Left lung (tissue), 10 donors: ENCODE measurements around the gene WDFY2. TPM values are rescaled to one million over a fixed set of nuclear protein-coding genes. Genes with fewer than 3 reads are reported as not detected.

Experiments used
- ATAC-seq: fragments of 200-7000 bp; cut with Tn5 transposase; one replicate; pipeline ENCODE4 v1.9.1; 2020; ENCODE audit warnings: moderate library complexity
- DNase-seq, 4 donors: peaks; one replicate each; pipeline ENCODE4 v3.0.0-alpha.2; 2013 to 2020
- H3K27ac ChIP-seq, 2 donors: fragments of 200-600 bp; sonication (generic) in 1 of 2; one replicate each; pipeline versions ENCODE4 v1.5.0 to v1.8.0; 2020 to 2021
- H3K27me3 ChIP-seq, 2 donors: fragments of 200-600 bp; sonication (generic) in 1 of 2; one replicate each; pipeline versions ENCODE4 v1.5.0 to v1.8.0; 2020 to 2021
- H3K36me3 ChIP-seq, 2 donors: fragments of 200-600 bp; sonication (generic) in 1 of 2; one replicate each; pipeline versions ENCODE4 v1.5.0 to v1.8.0; 2020 to 2021
- H3K4me1 ChIP-seq, 2 donors: fragments of 200-600 bp; one replicate each; pipeline ENCODE4 v1.8.0; 2021
- H3K4me3 ChIP-seq, 2 donors: fragments of 200-600 bp; sonication (generic) in 1 of 2; one replicate each; pipeline versions ENCODE4 v1.5.0 to v1.8.0; 2020 to 2021; ENCODE audit warnings: mild to moderate bottlenecking in 1 of 2
- H3K9me3 ChIP-seq, 2 donors: fragments of 200-600 bp; sonication (generic) in 1 of 2; one replicate each; pipeline versions ENCODE4 v1.5.0 to v1.8.0; 2020 to 2021
- intact Hi-C, 2 donors: fragments of 100-400 bp; cut with DNase I; formaldehyde crosslinking; loops; one replicate each; pipeline versions ENCODE4 v1.11.2 to v1.14.2; 2022
- polyA plus RNA-seq, 6 donors: library from polyadenylated mRNA; unstranded; fragments of 120-200 nt; gene quantifications; one replicate each; pipeline ENCODE4 v1.2.1, GENCODE V29; 2013; ENCODE audit not compliant: insufficient read length in 6 of 6
- total RNA-seq, 2 donors: library from RNA; stranded (reverse); fragmentation: NEBNext Ultra II Directional; extraction: Animal tissue kit (Norgen Biotek cat#: 25700); gene quantifications; one replicate each; pipeline ENCODE4 v1.2.1, GENCODE V29; 2021
- TF ChIP-seq, protein P1 (sequence below), 2 donors: fragments of 200-600 bp; sonication (generic) in 1 of 2; IDR thresholded peaks; one replicate each; pipeline versions ENCODE4 v1.5.0 to v1.8.0; 2021; ENCODE audit warnings: antibody characterized with exemption in 2 of 2
- donor health status: DM: no; HTN: yes; CAD: no.
- donor health status: DM: no; HTN: no; CAD: no.

The WDFY2 gene
- total and polyA plus RNA-seq, 8 donors, result 9.7 to 33.3 (median 22.1) TPM

- Histone ChIP-seq H3K4me3 (no peak overlapping the region), H3K4me1 (peaks cover 9 to 11% of the 10 kb centered on the region in 2 donors), H3K27me3 (no peaks in the 10 kb centered on the region), H3K36me3 (no peaks in the 10 kb centered on the region), H3K27ac (no peak overlapping the region), H3K9me3 (no peaks in the 10 kb centered on the region)
- ATAC-seq (peak; percentile 31), DNase-seq (no peak)
- TF ChIP-seq, protein P1, sequence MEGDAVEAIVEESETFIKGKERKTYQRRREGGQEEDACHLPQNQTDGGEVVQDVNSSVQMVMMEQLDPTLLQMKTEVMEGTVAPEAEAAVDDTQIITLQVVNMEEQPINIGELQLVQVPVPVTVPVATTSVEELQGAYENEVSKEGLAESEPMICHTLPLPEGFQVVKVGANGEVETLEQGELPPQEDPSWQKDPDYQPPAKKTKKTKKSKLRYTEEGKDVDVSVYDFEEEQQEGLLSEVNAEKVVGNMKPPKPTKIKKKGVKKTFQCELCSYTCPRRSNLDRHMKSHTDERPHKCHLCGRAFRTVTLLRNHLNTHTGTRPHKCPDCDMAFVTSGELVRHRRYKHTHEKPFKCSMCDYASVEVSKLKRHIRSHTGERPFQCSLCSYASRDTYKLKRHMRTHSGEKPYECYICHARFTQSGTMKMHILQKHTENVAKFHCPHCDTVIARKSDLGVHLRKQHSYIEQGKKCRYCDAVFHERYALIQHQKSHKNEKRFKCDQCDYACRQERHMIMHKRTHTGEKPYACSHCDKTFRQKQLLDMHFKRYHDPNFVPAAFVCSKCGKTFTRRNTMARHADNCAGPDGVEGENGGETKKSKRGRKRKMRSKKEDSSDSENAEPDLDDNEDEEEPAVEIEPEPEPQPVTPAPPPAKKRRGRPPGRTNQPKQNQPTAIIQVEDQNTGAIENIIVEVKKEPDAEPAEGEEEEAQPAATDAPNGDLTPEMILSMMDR (IDR thresholded peaks at IDR 0.05), result no peak
- intact Hi-C loops, result no loop called here
These were observed 88.9 kb downstream of the WDFY2 start for GRCh38 chr13:51673165-51673564.

DNA sequence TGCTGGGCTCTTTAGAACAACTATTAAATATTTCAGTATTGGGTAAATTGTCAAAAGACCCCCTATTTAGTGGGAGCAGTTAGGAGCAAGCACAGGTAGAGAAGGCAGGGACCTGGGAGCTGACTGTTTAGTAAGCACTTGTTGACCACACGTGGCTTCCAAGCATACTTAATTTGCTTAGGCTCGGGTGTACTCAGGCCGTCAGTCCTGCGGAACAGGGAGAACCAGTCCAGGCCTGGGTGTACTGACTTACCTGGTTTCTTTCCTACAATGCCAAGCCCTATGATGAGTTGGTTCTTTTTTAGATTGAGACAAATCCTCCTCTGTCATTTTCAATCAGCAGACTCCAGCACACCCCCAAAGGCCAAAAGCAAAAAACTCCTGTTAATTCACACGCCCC lies 90.0 kb downstream of the WDFY2 start:
- ATAC-seq (peak; percentile 96), DNase-seq (peak; percentile 41 to 85 (median 74))
- Histone ChIP-seq H3K36me3 (no peaks in the 10 kb centered on the region), H3K4me3 (no peak overlapping the region), H3K9me3 (no peaks in the 10 kb centered on the region), H3K4me1 (peaks cover 9 to 11% of the 10 kb centered on the region in 2 donors), H3K27ac (peak overlapping the region in 1 of 2 donors; percentile 15), H3K27me3 (no peaks in the 10 kb centered on the region)
- TF ChIP-seq, protein P1 (IDR thresholded peaks at IDR 0.05), result no peak
- intact Hi-C loops, result no loop called here

GRCh38 chr13:51675385-51675784 lies 91.1 kb downstream of the WDFY2 start:
- ATAC-seq (no peak), DNase-seq (no peak)
- intact Hi-C loops, result no loop called here
- Histone ChIP-seq H3K4me1 (peaks cover 5 to 9% of the 10 kb centered on the region in 2 donors), H3K27ac (no peak overlapping the region), H3K27me3 (no peaks in the 10 kb centered on the region), H3K9me3 (no peaks in the 10 kb centered on the region), H3K36me3 (no peaks in the 10 kb centered on the region), H3K4me3 (no peak overlapping the region)
- TF ChIP-seq, protein P1 (IDR thresholded peaks at IDR 0.05), result no peak

GRCh38 chr13:51675877-51676276 lies 91.6 kb downstream of the WDFY2 start:
- ATAC-seq, result no peak
- no peaks in the 10 kb centered on the region for H3K27me3 ChIP-seq

DNA sequence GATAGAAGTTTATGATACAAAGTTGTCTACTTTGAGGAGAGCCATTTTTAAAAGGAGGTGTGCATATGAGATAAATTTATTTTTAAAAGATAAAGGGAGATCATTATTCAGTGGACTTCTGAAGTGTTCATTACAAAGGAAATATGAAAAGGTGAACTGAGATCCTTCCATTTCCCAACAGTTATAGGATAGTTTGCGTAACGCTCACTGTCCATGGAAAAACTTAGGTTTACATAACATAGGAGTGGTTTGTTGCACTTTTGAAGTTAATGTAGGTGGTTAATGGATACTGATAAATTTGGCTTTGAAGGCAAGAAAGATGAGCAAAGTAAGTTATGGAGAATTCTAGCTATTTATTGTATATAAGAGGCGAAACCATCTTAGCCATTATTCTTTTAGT lies 92.5 kb downstream of the WDFY2 start:
- Histone ChIP-seq H3K9me3 (no peaks in the 10 kb centered on the region), H3K4me3 (no peak overlapping the region), H3K27ac (no peak overlapping the region), H3K4me1 (peaks cover 5 to 9% of the 10 kb centered on the region in 2 donors), H3K36me3 (no peaks in the 10 kb centered on the region), H3K27me3 (no peaks in the 10 kb centered on the region)
- DNase-seq, result no peak
- intact Hi-C loops, result no loop called here
- TF ChIP-seq, protein P1 (IDR thresholded peaks at IDR 0.05), result no peak
- ATAC-seq, result no peak

More at GRCh38 chr13:51675877-51676276, 91.6 kb downstream of the WDFY2 start:
- Histone ChIP-seq H3K36me3 (no peaks in the 10 kb centered on the region), H3K9me3 (no peaks in the 10 kb centered on the region), H3K4me3 (no peak overlapping the region), H3K27ac (no peak overlapping the region), H3K4me1 (peaks cover 5 to 9% of the 10 kb centered on the region in 2 donors)
- intact Hi-C loops, result no loop called here
- TF ChIP-seq, protein P1 (IDR thresholded peaks at IDR 0.05), result no peak
- no peak for DNase-seq
